ENCODE measurements around the gene CHD3. TPM values are rescaled to one million over a fixed set of nuclear protein-coding genes. Genes with fewer than 3 reads are reported as not detected.

The CHD3 gene
- total RNA-seq, 1 donor from 2014 or later, result 12.8 TPM

- no peak overlapping the region for H3K27ac Mint-ChIP-seq
- Histone ChIP-seq H3K36me3 (no peaks in the 10 kb centered on the region), H3F3A (ENCODE audit: low read depth) (peaks cover 15% of the 10 kb centered on the region), H2AFZ (replicated peaks) (no peak overlapping the region), H3K79me2 (ENCODE audit: low read depth) (no peaks in the 10 kb centered on the region), H3K4me3 (no peak overlapping the region), H3K27me3 (no peaks in the 10 kb centered on the region), H3K27ac (no peak overlapping the region), H3K4me2 (no peak overlapping the region), H4K20me1 (ENCODE audit: low read depth) (peaks cover 7% of the 10 kb centered on the region), H3K9ac (no peak overlapping the region), H3K4me1 (peaks cover 18% of the 10 kb centered on the region), H3K9me3 (ENCODE audit: low read depth) (no peaks in the 10 kb centered on the region)
- no peak for DNase-seq (ENCODE audit: low spot score)
- no peaks in the 10 kb centered on the region for H3K9me3 Mint-ChIP-seq
- H3K27me3 Mint-ChIP-seq (ENCODE audit: insufficient read depth, low read depth), result peaks cover 6% of the 10 kb centered on the region
- no peak for TF ChIP-seq EZH2phosphoT487 (IDR thresholded peaks at IDR 0.05)
- peaks cover 35% of the 10 kb centered on the region for H3K36me3 Mint-ChIP-seq
- no peaks in the 10 kb centered on the region for H3K4me1 Mint-ChIP-seq
- no peak overlapping the region for H3K4me3 Mint-ChIP-seq
Observed at GRCh38 chr17:7893187-7893880, 4.7 kb downstream of the CHD3 start.

DNA sequence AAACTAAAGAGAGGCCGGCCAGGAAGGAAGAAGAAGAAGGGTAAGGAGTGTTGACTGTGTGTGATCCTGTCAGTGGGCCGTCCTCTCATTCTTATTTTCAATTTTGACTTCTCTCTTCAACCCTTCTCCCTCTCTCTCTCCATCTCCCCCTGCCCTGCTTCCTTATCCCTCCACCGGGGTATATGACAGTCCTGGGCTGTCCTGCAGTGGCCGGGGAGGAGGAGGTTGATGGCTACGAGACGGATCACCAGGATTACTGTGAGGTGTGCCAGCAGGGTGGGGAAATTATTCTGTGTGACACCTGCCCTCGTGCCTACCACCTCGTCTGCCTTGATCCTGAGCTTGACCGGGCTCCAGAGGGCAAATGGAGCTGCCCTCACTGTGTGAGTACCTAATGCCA lies 5.6 kb downstream of the CHD3 start:
- H3K36me3 Mint-ChIP-seq, result peaks cover 41% of the 10 kb centered on the region
- Histone ChIP-seq H3K4me2 (no peak overlapping the region), H3K36me3 (no peaks in the 10 kb centered on the region), H3K4me3 (no peak overlapping the region), H3K79me2 (ENCODE audit: low read depth) (no peaks in the 10 kb centered on the region), H2AFZ (replicated peaks) (no peak overlapping the region), H3K4me1 (peaks cover 9% of the 10 kb centered on the region), H3K27ac (no peak overlapping the region), H3K9me3 (ENCODE audit: low read depth) (no peaks in the 10 kb centered on the region), H3K9ac (no peak overlapping the region), H4K20me1 (ENCODE audit: low read depth) (peaks cover 7% of the 10 kb centered on the region), H3K27me3 (no peaks in the 10 kb centered on the region), H3F3A (ENCODE audit: low read depth) (peaks cover 6% of the 10 kb centered on the region)
- H3K9me3 Mint-ChIP-seq, result no peaks in the 10 kb centered on the region
- TF ChIP-seq EZH2phosphoT487 (IDR thresholded peaks at IDR 0.05) (no peak), EZH2 (IDR thresholded peaks at IDR 0.05) (no peak), CTCF (IDR thresholded peaks at IDR 0.05) (no peak)
- H3K27ac Mint-ChIP-seq, result no peak overlapping the region
- no peak overlapping the region for H3K4me3 Mint-ChIP-seq
- peaks cover 6% of the 10 kb centered on the region for H3K27me3 Mint-ChIP-seq (ENCODE audit: insufficient read depth, low read depth)
- no peaks in the 10 kb centered on the region for H3K4me1 Mint-ChIP-seq
- DNase-seq (ENCODE audit: low spot score), result no peak

GRCh38 chr17:7894866-7895265 lies 6.3 kb downstream of the CHD3 start:
- H3K9me3 Mint-ChIP-seq, result no peaks in the 10 kb centered on the region
- H3K27me3 Mint-ChIP-seq (ENCODE audit: insufficient read depth, low read depth), result peaks cover 3% of the 10 kb centered on the region
- Histone ChIP-seq H3K36me3 (no peaks in the 10 kb centered on the region), H3K9me3 (ENCODE audit: low read depth) (no peaks in the 10 kb centered on the region), H4K20me1 (ENCODE audit: low read depth) (peaks cover 3% of the 10 kb centered on the region), H2AFZ (replicated peaks) (no peak overlapping the region), H3K4me3 (no peak overlapping the region), H3F3A (ENCODE audit: low read depth) (peaks cover 1% of the 10 kb centered on the region), H3K4me2 (no peak overlapping the region), H3K4me1 (peaks cover 3% of the 10 kb centered on the region), H3K79me2 (ENCODE audit: low read depth) (no peaks in the 10 kb centered on the region), H3K27me3 (no peaks in the 10 kb centered on the region), H3K27ac (no peak overlapping the region), H3K9ac (no peak overlapping the region)
- H3K4me1 Mint-ChIP-seq, result no peaks in the 10 kb centered on the region
- H3K4me3 Mint-ChIP-seq, result no peak overlapping the region
- DNase-seq (ENCODE audit: low spot score), result no peak
- no peak overlapping the region for H3K27ac Mint-ChIP-seq
- TF ChIP-seq EZH2 (IDR thresholded peaks at IDR 0.05) (no peak), EZH2phosphoT487 (IDR thresholded peaks at IDR 0.05) (no peak), CTCF (IDR thresholded peaks at IDR 0.05) (no peak)
- peaks cover 46% of the 10 kb centered on the region for H3K36me3 Mint-ChIP-seq

- DNase-seq (ENCODE audit: low spot score), result no peak
- Mint-ChIP-seq H3K9me3 (no peaks in the 10 kb centered on the region), H3K27ac (no peak overlapping the region), H3K4me3 (no peak overlapping the region), H3K36me3 (peaks cover 51% of the 10 kb centered on the region), H3K27me3 (ENCODE audit: insufficient read depth, low read depth) (peaks cover 3% of the 10 kb centered on the region), H3K4me1 (no peaks in the 10 kb centered on the region)
- Histone ChIP-seq H3K4me2 (no peak overlapping the region), H2AFZ (replicated peaks) (no peak overlapping the region), H3K79me2 (ENCODE audit: low read depth) (no peaks in the 10 kb centered on the region), H3K27me3 (no peaks in the 10 kb centered on the region), H4K20me1 (ENCODE audit: low read depth) (no peaks in the 10 kb centered on the region), H3K4me1 (no peaks in the 10 kb centered on the region), H3K4me3 (no peak overlapping the region), H3K9ac (no peak overlapping the region), H3F3A (ENCODE audit: low read depth) (no peaks in the 10 kb centered on the region), H3K9me3 (ENCODE audit: low read depth) (no peaks in the 10 kb centered on the region), H3K36me3 (no peaks in the 10 kb centered on the region), H3K27ac (no peak overlapping the region)
- no peak for TF ChIP-seq EZH2phosphoT487 (IDR thresholded peaks at IDR 0.05)
- TF ChIP-seq EZH2 (IDR thresholded peaks at IDR 0.05), result no peak
- no peak for TF ChIP-seq CTCF (IDR thresholded peaks at IDR 0.05)
Observed at GRCh38 chr17:7897090-7897489, 8.5 kb downstream of the CHD3 start.
